Activated CD4-positive, alpha-beta memory T cell treated with anti-CD3 and anti-CD28 coated beads for 36 hours (primary cell): ENCODE data around the gene NPAS2. TPM values are rescaled to one million over a fixed set of nuclear protein-coding genes. Genes with fewer than 3 reads are reported as not detected.

Source experiments
- CTCF ChIA-PET: fragments of 350-600 bp; sonication (Branson Sonifier 250); formaldehyde crosslinking; loops from one replicate; lab custom pipeline; 2021; ENCODE audit warnings: antibody characterized with exemption, inconsistent platforms; lab: Charles Lee
- POLR2A ChIA-PET: fragments of 350-600 bp; sonication (Branson Sonifier 250); formaldehyde crosslinking; loops from one replicate; lab custom pipeline; 2021; ENCODE audit warnings: antibody characterized with exemption; lab: Charles Lee
- DNase-seq: peaks from one replicate; pipeline ENCODE4 v3.0.0-alpha.2; 2020
- H3K27ac Mint-ChIP-seq: one replicate; pipeline ENCODE4 v1.8.0; 2021; ENCODE audit warnings: mixed read lengths
- H3K27me3 Mint-ChIP-seq: one replicate; pipeline ENCODE4 v1.8.0; 2021; ENCODE audit warnings: mixed read lengths
- H3K36me3 Mint-ChIP-seq: one replicate; pipeline ENCODE4 v1.8.0; 2021; ENCODE audit warnings: mixed read lengths
- H3K4me1 Mint-ChIP-seq: one replicate; pipeline ENCODE4 v1.8.0; 2021; ENCODE audit warnings: low read depth, mixed read lengths
- H3K4me3 Mint-ChIP-seq: one replicate; pipeline ENCODE4 v1.8.0; 2021; ENCODE audit warnings: mild to moderate bottlenecking, mixed read lengths
- H3K9me3 Mint-ChIP-seq: one replicate; pipeline ENCODE4 v1.8.0; 2021; ENCODE audit warnings: mixed read lengths
- intact Hi-C: fragments of 100-400 bp; cut with micrococcal nuclease; formaldehyde crosslinking; loops from one replicate; pipeline ENCODE4 v1.15.1; 2023
- total RNA-seq, 2 experiments: library from RNA; stranded (reverse); gene quantifications; one replicate each; pipeline ENCODE4 v1.2.3, GENCODE V29; 2021

NPAS2 gene
- total RNA-seq, 2 experiments from 2014 or later: 1.4 to 2.3 TPM

- Mint-ChIP-seq H3K4me1 (no peaks in the 10 kb centered on the region), H3K36me3 (no peaks in the 10 kb centered on the region), H3K27ac (no peak overlapping the region), H3K9me3 (no peaks in the 10 kb centered on the region), H3K27me3 (peaks cover 2% of the 10 kb centered on the region), H3K4me3 (no peak overlapping the region)
- ChIA-PET POLR2A (no interaction called here), CTCF (no interaction called here)
- no peak for DNase-seq
- intact Hi-C loops: no loop called here
These were observed 36.0 kb upstream of the NPAS2 start for GRCh38 chr2:100783987-100784386.

- ChIA-PET POLR2A (no interaction called here), CTCF (no interaction called here)
- H3K27ac Mint-ChIP-seq: no peak overlapping the region
- H3K27me3 Mint-ChIP-seq: no peaks in the 10 kb centered on the region
- no peak overlapping the region for H3K4me3 Mint-ChIP-seq
- intact Hi-C loops: no loop called here
- no peak for DNase-seq
- no peaks in the 10 kb centered on the region for H3K9me3 Mint-ChIP-seq
- H3K4me1 Mint-ChIP-seq: no peaks in the 10 kb centered on the region
- no peaks in the 10 kb centered on the region for H3K36me3 Mint-ChIP-seq
These were observed 35.3 kb upstream of the NPAS2 start for GRCh38 chr2:100784681-100785080.

GRCh38 chr2:100785626-100786296 lies 34.2 kb upstream of the NPAS2 start:
- Mint-ChIP-seq H3K4me3 (no peak overlapping the region), H3K9me3 (no peaks in the 10 kb centered on the region), H3K4me1 (no peaks in the 10 kb centered on the region), H3K36me3 (no peaks in the 10 kb centered on the region), H3K27ac (no peak overlapping the region), H3K27me3 (no peaks in the 10 kb centered on the region)
- intact Hi-C loops: no loop called here
- no peak for DNase-seq
- CTCF ChIA-PET: no interaction called here
- POLR2A ChIA-PET: no interaction called here

GRCh38 chr2:100786297-100786658 lies 33.7 kb upstream of the NPAS2 start:
- H3K27ac Mint-ChIP-seq: no peak overlapping the region
- no peak for DNase-seq
- no peaks in the 10 kb centered on the region for H3K27me3 Mint-ChIP-seq
- H3K9me3 Mint-ChIP-seq: no peaks in the 10 kb centered on the region
- H3K4me3 Mint-ChIP-seq: no peak overlapping the region
- ChIA-PET POLR2A (no interaction called here), CTCF (no interaction called here)
- H3K4me1 Mint-ChIP-seq: no peaks in the 10 kb centered on the region
- H3K36me3 Mint-ChIP-seq: no peaks in the 10 kb centered on the region
- intact Hi-C loops: no loop called here

GRCh38 chr2:100786985-100787384 lies 33.0 kb upstream of the NPAS2 start:
- no peak overlapping the region for H3K27ac Mint-ChIP-seq
- H3K9me3 Mint-ChIP-seq: no peaks in the 10 kb centered on the region
- no peak overlapping the region for H3K4me3 Mint-ChIP-seq
- intact Hi-C loops: no loop called here
- H3K27me3 Mint-ChIP-seq: no peaks in the 10 kb centered on the region
- H3K36me3 Mint-ChIP-seq: no peaks in the 10 kb centered on the region
- ChIA-PET CTCF (no interaction called here), POLR2A (no interaction called here)
- H3K4me1 Mint-ChIP-seq: no peaks in the 10 kb centered on the region
- DNase-seq: no peak

- intact Hi-C loops: no loop called here
- no peak overlapping the region for H3K27ac Mint-ChIP-seq
- peaks cover 2% of the 10 kb centered on the region for H3K27me3 Mint-ChIP-seq
- POLR2A ChIA-PET: no interaction called here
- no peaks in the 10 kb centered on the region for H3K36me3 Mint-ChIP-seq
- H3K9me3 Mint-ChIP-seq: no peaks in the 10 kb centered on the region
- CTCF ChIA-PET: no interaction called here
- H3K4me3 Mint-ChIP-seq: no peak overlapping the region
- no peaks in the 10 kb centered on the region for H3K4me1 Mint-ChIP-seq
- no peak for DNase-seq
These were observed 30.6 kb upstream of the NPAS2 start for GRCh38 chr2:100789361-100789760.

GRCh38 chr2:100791294-100791935 lies 28.5 kb upstream of the NPAS2 start:
- H3K36me3 Mint-ChIP-seq: no peaks in the 10 kb centered on the region
- intact Hi-C loops: no loop called here
- POLR2A ChIA-PET: no interaction called here
- H3K4me1 Mint-ChIP-seq: no peaks in the 10 kb centered on the region
- no peaks in the 10 kb centered on the region for H3K9me3 Mint-ChIP-seq
- no peak for DNase-seq
- H3K27ac Mint-ChIP-seq: no peak overlapping the region
- peaks cover 2% of the 10 kb centered on the region for H3K27me3 Mint-ChIP-seq
- CTCF ChIA-PET: no interaction called here
- no peak overlapping the region for H3K4me3 Mint-ChIP-seq

- DNase-seq: no peak
- CTCF ChIA-PET: no interaction called here
- no peaks in the 10 kb centered on the region for H3K4me1 Mint-ChIP-seq
- intact Hi-C loops: no loop called here
- peaks cover 2% of the 10 kb centered on the region for H3K27me3 Mint-ChIP-seq
- no peaks in the 10 kb centered on the region for H3K36me3 Mint-ChIP-seq
- POLR2A ChIA-PET: no interaction called here
- no peak overlapping the region for H3K27ac Mint-ChIP-seq
- no peak overlapping the region for H3K4me3 Mint-ChIP-seq
- H3K9me3 Mint-ChIP-seq: no peaks in the 10 kb centered on the region
These were observed 28.0 kb upstream of the NPAS2 start for GRCh38 chr2:100791936-100792308.

- CTCF ChIA-PET: no interaction called here
These were observed 26.7 kb upstream of the NPAS2 start for GRCh38 chr2:100793220-100793619.

GRCh38 chr2:100793982-100794381 lies 26.0 kb upstream of the NPAS2 start:
- Mint-ChIP-seq H3K36me3 (no peaks in the 10 kb centered on the region), H3K4me1 (no peaks in the 10 kb centered on the region), H3K27ac (no peak overlapping the region), H3K9me3 (no peaks in the 10 kb centered on the region), H3K27me3 (peaks cover 2% of the 10 kb centered on the region), H3K4me3 (no peak overlapping the region)
- CTCF ChIA-PET: no interaction called here
- intact Hi-C loops: no loop called here
- DNase-seq: no peak
- POLR2A ChIA-PET: no interaction called here

More at GRCh38 chr2:100793220-100793619, 26.7 kb upstream of the NPAS2 start:
- Mint-ChIP-seq H3K27me3 (peaks cover 2% of the 10 kb centered on the region), H3K4me3 (no peak overlapping the region), H3K27ac (no peak overlapping the region), H3K36me3 (no peaks in the 10 kb centered on the region), H3K4me1 (no peaks in the 10 kb centered on the region), H3K9me3 (no peaks in the 10 kb centered on the region)
- no peak for DNase-seq
- intact Hi-C loops: no loop called here
- POLR2A ChIA-PET: no interaction called here

GRCh38 chr2:100796499-100797100 lies 23.3 kb upstream of the NPAS2 start:
- ChIA-PET POLR2A (no interaction called here), CTCF (no interaction called here)
- intact Hi-C loops: no loop called here
- Mint-ChIP-seq H3K36me3 (no peaks in the 10 kb centered on the region), H3K27me3 (peaks cover 2% of the 10 kb centered on the region), H3K4me1 (no peaks in the 10 kb centered on the region), H3K9me3 (no peaks in the 10 kb centered on the region), H3K4me3 (no peak overlapping the region), H3K27ac (no peak overlapping the region)
- no peak for DNase-seq

- H3K4me1 Mint-ChIP-seq: no peaks in the 10 kb centered on the region
- no peak overlapping the region for H3K4me3 Mint-ChIP-seq
- no peak for DNase-seq
- ChIA-PET CTCF (no interaction called here), POLR2A (interaction anchor here (0.5 kb wide), 1 partner anchor 211 kb away, joined by 3 read pairs; no protein-coding TSS in a partner anchor)
- no peaks in the 10 kb centered on the region for H3K9me3 Mint-ChIP-seq
- H3K27me3 Mint-ChIP-seq: no peaks in the 10 kb centered on the region
- H3K36me3 Mint-ChIP-seq: no peaks in the 10 kb centered on the region
- no peak overlapping the region for H3K27ac Mint-ChIP-seq
- intact Hi-C loops: no loop called here
These were observed 20.3 kb upstream of the NPAS2 start for GRCh38 chr2:100799686-100800085.

GRCh38 chr2:100800915-100801314 lies 19.0 kb upstream of the NPAS2 start:
- intact Hi-C loops: no loop called here
- no peak overlapping the region for H3K27ac Mint-ChIP-seq
- H3K4me3 Mint-ChIP-seq: no peak overlapping the region
- no peaks in the 10 kb centered on the region for H3K36me3 Mint-ChIP-seq
- DNase-seq: no peak
- no peaks in the 10 kb centered on the region for H3K27me3 Mint-ChIP-seq
- CTCF ChIA-PET: no interaction called here
- H3K9me3 Mint-ChIP-seq: no peaks in the 10 kb centered on the region
- H3K4me1 Mint-ChIP-seq: no peaks in the 10 kb centered on the region
- POLR2A ChIA-PET: no interaction called here
